ENCODE results near the gene ABLIM2. TPM values are rescaled to one million over a fixed set of nuclear protein-coding genes. Genes with fewer than 3 reads are reported as not detected.

The ABLIM2 gene
- polyA plus RNA-seq, 4 donors, result 1.1 to 12.7 (median 4.4) TPM

DNA sequence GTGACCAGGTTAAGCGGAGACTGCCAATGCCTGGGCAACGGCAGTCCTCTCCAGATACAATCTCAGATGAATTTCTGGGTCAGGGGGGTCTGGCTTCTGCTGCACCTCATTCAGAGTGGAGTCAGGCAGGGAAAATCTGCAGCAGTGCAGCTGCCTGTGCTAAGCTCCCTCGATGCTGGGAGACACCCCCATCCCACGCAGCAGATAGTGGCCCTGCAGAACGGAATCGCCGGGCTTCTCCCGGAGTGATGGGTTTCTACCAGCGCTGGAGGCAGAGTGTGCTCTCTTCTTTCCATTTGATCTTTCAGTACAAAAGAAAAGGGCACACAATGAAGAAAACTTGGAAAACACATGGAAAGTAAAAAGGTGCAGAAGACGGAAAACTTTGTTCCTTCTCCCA, 5.2 kb downstream of the ABLIM2 start:
- FAIRE-seq, result no peak
- no peak for DNase-seq
- Histone ChIP-seq H3K27ac (ENCODE audit: low read depth in 1 of 3, low read length in 2 of 3) (no peak overlapping the region), H3K4me1 (ENCODE audit: control insufficient read depth in 3 of 3, insufficient read depth in 2 of 3, low read depth in 1 of 3, low read length in 2 of 3) (peaks cover 0 to 8% (median 0%) of the 10 kb centered on the region in 3 donors), H3K4me3 (ENCODE audit: low read depth in 1 of 3, low read length in 3 of 3) (no peak overlapping the region), H3K9me3 (ENCODE audit: control insufficient read depth in 2 of 2, insufficient read depth in 1 of 2, low read depth in 1 of 2, low read length in 1 of 2) (no peaks in the 10 kb centered on the region), H3K27me3 (ENCODE audit: control insufficient read depth in 3 of 3, insufficient read depth in 3 of 3, low read length in 3 of 3) (peaks cover 0 to 34% (median 0%) of the 10 kb centered on the region in 3 donors), H3K36me3 (ENCODE audit: control insufficient read depth in 3 of 3, insufficient read depth in 2 of 3, low read depth in 1 of 3, low read length in 3 of 3) (no peaks in the 10 kb centered on the region)
- 85 to 90% (median 86%) methylated on average over 10 of the region's 10 CpGs for WGBS, 3 donors

DNA sequence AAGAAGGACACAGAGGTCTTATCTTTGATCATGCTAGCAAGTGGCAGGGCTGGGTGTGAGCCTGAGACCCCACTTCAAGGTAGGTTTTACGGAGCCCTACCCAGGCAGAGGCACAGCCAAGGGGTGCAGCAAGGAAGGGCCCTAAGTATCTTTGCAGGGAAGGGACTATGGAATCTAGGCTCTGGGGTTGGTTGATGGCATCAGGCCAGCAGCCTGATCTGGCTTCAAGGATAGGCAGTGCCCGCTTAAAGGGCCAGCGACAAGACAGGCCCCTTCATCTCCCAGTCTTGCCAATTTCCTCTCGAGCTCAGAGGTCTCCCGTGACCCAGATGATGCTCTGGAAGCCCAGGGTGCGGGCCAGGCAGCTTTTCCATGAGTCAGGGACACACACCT, 5.8 kb downstream of the ABLIM2 start:
- Histone ChIP-seq H3K9me3 (ENCODE audit: control insufficient read depth in 2 of 2, insufficient read depth in 1 of 2, low read depth in 1 of 2, low read length in 1 of 2) (no peaks in the 10 kb centered on the region), H3K27me3 (ENCODE audit: control insufficient read depth in 3 of 3, insufficient read depth in 3 of 3, low read length in 3 of 3) (peaks cover 0 to 28% (median 0%) of the 10 kb centered on the region in 3 donors), H3K27ac (ENCODE audit: low read depth in 1 of 3, low read length in 2 of 3) (no peak overlapping the region), H3K36me3 (ENCODE audit: control insufficient read depth in 3 of 3, insufficient read depth in 2 of 3, low read depth in 1 of 3, low read length in 3 of 3) (no peaks in the 10 kb centered on the region), H3K4me3 (ENCODE audit: low read depth in 1 of 3, low read length in 3 of 3) (no peak overlapping the region), H3K4me1 (ENCODE audit: control insufficient read depth in 3 of 3, insufficient read depth in 2 of 3, low read depth in 1 of 3, low read length in 2 of 3) (peaks cover 0 to 4% (median 0%) of the 10 kb centered on the region in 3 donors)
- 37 to 70% (median 52%) methylated on average over 6 of the region's 6 CpGs for WGBS, 3 donors
- DNase-seq (no peak), FAIRE-seq (no peak)

DNA sequence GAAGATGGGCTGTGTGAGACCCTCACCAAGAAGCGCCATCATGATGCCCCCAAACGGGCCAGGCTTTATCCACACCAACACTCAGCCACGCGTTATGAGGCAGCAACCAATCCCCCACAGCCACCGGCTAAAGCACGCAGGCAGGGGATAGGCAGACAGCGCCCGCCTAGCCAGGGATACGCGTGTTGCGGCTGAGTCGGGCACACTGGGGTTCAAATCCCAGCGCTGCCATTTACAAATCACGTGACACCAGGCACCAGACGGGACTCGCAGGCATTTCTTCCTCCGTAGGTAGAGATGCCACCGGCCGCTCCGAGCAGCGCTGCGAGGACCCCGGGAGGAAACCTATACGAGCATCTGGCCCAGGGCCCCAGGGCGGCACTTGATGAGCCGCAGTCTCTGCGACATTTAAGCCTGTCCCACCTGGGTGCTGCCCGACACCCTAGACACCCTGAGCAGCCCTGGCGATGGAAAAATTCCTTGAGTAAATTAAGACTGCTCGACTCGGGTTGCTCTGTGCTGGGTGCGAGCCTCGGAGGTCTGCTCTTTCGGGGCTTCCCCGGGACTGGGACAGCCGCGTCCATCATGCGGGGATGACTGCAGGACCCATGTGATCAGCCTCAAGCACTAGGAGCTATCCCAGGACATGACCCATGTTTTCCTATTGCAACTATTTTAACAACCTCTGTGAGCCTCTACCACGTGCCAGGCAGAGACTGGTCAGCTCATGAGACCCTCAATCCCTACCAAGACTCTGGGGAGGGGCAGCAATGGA, 6.3 kb downstream of the ABLIM2 start:
- H3K4me3 ChIP-seq (ENCODE audit: low read depth in 1 of 3, low read length in 3 of 3), result no peak overlapping the region
- H3K27me3 ChIP-seq (ENCODE audit: control insufficient read depth in 3 of 3, insufficient read depth in 3 of 3, low read length in 3 of 3), result peaks cover 0 to 23% (median 0%) of the 10 kb centered on the region in 3 donors
- no peaks in the 10 kb centered on the region for H3K9me3 ChIP-seq (ENCODE audit: control insufficient read depth in 2 of 2, insufficient read depth in 1 of 2, low read depth in 1 of 2, low read length in 1 of 2)
- 89 to 91% (median 89%) methylated on average over 33 to 39 of the region's 39 CpGs for WGBS, 3 donors
- H3K27ac ChIP-seq (ENCODE audit: low read depth in 1 of 3, low read length in 2 of 3), result no peak overlapping the region
- DNase-seq (no peak), FAIRE-seq (no peak)
- H3K4me1 ChIP-seq (ENCODE audit: control insufficient read depth in 3 of 3, insufficient read depth in 2 of 3, low read depth in 1 of 3, low read length in 2 of 3), result no peaks in the 10 kb centered on the region
- no peaks in the 10 kb centered on the region for H3K36me3 ChIP-seq (ENCODE audit: control insufficient read depth in 3 of 3, insufficient read depth in 2 of 3, low read depth in 1 of 3, low read length in 3 of 3)

DNA sequence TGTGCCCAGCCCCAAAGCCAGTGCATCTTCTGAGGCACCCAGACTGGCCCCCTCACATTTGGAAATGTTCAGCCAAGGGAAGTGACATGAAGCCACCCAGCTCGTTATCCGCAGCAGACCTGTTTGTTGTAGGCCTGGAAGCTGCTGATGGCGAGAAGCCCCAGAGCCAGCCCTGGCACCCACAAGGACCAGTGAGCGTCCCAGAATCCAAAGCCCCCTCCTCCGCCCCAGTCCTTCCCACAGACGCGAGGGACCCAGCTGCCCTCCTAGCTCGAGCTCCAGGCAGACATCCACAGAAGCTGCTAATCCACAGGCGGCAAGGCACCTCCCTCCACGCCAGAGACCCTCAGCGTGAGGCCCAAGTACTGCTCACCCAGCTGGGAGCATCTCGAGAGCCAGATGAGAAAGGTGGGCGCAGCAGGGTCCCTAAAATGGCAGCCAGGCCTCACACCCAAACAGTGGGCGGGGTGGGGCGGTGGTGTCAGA, 7.4 kb downstream of the ABLIM2 start:
- Histone ChIP-seq H3K4me1 (ENCODE audit: control insufficient read depth in 3 of 3, insufficient read depth in 2 of 3, low read depth in 1 of 3, low read length in 2 of 3) (no peaks in the 10 kb centered on the region), H3K27me3 (ENCODE audit: control insufficient read depth in 3 of 3, insufficient read depth in 3 of 3, low read length in 3 of 3) (peaks cover 0 to 12% (median 0%) of the 10 kb centered on the region in 3 donors), H3K9me3 (ENCODE audit: control insufficient read depth in 2 of 2, insufficient read depth in 1 of 2, low read depth in 1 of 2, low read length in 1 of 2) (no peaks in the 10 kb centered on the region), H3K4me3 (ENCODE audit: low read depth in 1 of 3, low read length in 3 of 3) (no peak overlapping the region), H3K36me3 (ENCODE audit: control insufficient read depth in 3 of 3, insufficient read depth in 2 of 3, low read depth in 1 of 3, low read length in 3 of 3) (no peaks in the 10 kb centered on the region), H3K27ac (ENCODE audit: low read depth in 1 of 3, low read length in 2 of 3) (no peak overlapping the region)
- DNase-seq, result no peak
- WGBS, 3 donors, result 89 to 96% (median 90%) methylated on average over 15 of the region's 15 CpGs
- FAIRE-seq, result no peak

DNA sequence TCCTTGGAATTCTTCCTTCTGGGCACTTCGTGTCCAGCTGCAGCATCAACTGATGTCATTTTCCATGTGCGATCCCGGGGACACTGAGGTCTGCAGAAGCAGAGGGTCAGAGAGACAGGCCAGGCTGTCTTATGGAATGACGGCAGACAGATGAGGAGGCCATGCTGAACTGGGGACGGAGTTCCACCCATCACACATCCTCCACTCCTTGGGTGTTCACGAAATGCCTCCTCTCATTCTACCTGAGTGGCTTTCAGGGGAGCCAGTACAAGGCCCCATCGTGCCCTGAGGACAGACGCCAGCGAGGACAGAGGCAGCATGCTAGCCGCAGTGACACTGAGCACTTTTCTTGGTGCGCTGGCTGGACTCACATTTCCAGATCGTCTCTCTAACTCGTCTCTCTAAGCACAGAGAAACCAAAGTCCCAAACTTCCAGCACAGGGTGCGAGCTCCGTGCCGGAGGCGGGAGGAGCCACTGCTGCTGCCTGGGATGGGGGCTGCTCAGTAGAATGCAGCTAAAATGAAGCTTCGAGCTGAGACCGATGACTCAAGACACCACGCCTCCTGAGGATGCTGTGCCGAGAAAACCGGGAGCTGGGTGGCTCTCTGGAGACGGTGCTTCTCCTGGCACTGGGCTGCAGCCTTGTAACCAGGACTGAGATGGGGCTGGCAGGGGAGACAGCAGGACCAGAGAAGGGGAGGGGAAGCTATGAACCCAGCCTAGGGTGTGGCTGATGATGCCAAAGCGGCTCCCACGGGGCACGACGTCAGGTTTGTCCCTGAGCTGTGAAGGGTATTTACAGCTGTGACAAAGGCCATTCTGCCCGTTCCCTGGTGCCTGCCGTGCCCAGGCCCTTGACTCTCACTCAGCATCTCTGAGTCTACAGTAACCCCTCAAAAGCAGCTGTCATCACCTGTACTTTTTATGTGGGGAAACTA, 8.2 kb downstream of the ABLIM2 start:
- Histone ChIP-seq H3K27me3 (ENCODE audit: control insufficient read depth in 3 of 3, insufficient read depth in 3 of 3, low read length in 3 of 3) (peaks cover 0 to 15% (median 0%) of the 10 kb centered on the region in 3 donors), H3K9me3 (ENCODE audit: control insufficient read depth in 2 of 2, insufficient read depth in 1 of 2, low read depth in 1 of 2, low read length in 1 of 2) (no peaks in the 10 kb centered on the region), H3K4me3 (ENCODE audit: low read depth in 1 of 3, low read length in 3 of 3) (no peak overlapping the region), H3K36me3 (ENCODE audit: control insufficient read depth in 3 of 3, insufficient read depth in 2 of 3, low read depth in 1 of 3, low read length in 3 of 3) (no peaks in the 10 kb centered on the region), H3K27ac (ENCODE audit: low read depth in 1 of 3, low read length in 2 of 3) (no peak overlapping the region), H3K4me1 (ENCODE audit: control insufficient read depth in 3 of 3, insufficient read depth in 2 of 3, low read depth in 1 of 3, low read length in 2 of 3) (no peaks in the 10 kb centered on the region)
- WGBS, 3 donors, result 63 to 72% (median 70%) methylated on average over 29 of the region's 29 CpGs
- DNase-seq, result no peak
- FAIRE-seq, result no peak

DNA sequence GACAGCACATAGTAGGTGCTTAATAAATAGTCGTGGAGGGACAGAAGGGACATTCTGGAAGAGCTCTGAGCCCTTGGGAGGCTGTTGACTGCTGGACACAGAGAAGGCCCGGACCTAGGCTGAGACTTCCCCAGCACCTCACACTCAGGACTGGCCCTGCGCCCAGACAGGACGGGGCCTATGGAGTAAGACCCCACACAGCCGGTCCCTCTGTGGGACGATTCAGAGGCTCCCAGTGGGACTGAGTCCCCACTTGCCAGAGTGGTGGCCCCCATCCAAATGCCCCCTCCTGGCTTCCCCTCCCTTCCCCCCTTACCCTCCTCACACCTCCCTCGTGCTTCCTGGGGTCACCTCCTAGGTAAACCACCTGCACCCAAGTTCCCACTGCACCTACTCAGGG, 8.9 kb downstream of the ABLIM2 start:
- no peak for FAIRE-seq
- Histone ChIP-seq H3K27me3 (ENCODE audit: control insufficient read depth in 3 of 3, insufficient read depth in 3 of 3, low read length in 3 of 3) (peaks cover 0 to 14% (median under 1%) of the 10 kb centered on the region in 3 donors), H3K27ac (ENCODE audit: low read depth in 1 of 3, low read length in 2 of 3) (no peak overlapping the region), H3K9me3 (ENCODE audit: control insufficient read depth in 2 of 2, insufficient read depth in 1 of 2, low read depth in 1 of 2, low read length in 1 of 2) (no peaks in the 10 kb centered on the region), H3K4me3 (ENCODE audit: low read depth in 1 of 3, low read length in 3 of 3) (no peak overlapping the region), H3K4me1 (ENCODE audit: control insufficient read depth in 3 of 3, insufficient read depth in 2 of 3, low read depth in 1 of 3, low read length in 2 of 3) (no peaks in the 10 kb centered on the region), H3K36me3 (ENCODE audit: control insufficient read depth in 3 of 3, insufficient read depth in 2 of 3, low read depth in 1 of 3, low read length in 3 of 3) (no peaks in the 10 kb centered on the region)
- WGBS, 3 donors, result 78 to 85% (median 80%) methylated on average over 6 to 7 of the region's 7 CpGs
- DNase-seq, result no peak

DNA sequence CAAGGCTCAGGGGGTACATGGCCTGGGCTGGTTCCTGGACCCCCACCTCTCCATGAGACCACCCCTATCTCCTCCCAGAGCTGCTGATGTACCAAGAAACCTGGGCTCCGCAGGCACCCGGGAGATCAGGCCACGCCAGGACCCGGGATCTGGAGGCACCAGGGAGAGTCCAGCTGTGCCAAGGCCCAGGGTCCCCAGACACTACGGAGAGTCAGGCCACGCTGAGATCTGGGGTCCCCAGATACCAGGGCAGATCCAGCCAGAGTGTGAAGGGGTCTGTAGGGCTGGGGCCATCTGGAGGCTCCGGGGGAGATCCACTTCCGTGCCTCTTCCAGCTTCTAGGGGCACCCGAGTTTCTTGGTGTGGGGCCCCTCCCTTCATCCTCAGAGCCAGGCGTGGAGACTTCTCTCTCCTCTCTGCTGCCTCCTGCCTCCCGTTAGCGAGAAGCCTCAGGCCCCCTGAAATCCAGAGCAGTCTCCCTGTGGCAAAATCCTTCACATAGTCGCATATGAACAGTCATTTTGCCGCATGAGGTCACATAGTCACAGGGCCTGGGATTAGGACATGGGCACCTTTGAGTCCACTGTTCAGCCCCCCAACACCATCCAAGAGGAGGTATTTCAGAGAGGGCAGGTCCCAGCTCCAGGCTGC, 9.7 kb downstream of the ABLIM2 start:
- no peaks in the 10 kb centered on the region for H3K36me3 ChIP-seq (ENCODE audit: control insufficient read depth in 3 of 3, insufficient read depth in 2 of 3, low read depth in 1 of 3, low read length in 3 of 3)
- no peak for DNase-seq
- H3K4me3 ChIP-seq (ENCODE audit: low read depth in 1 of 3, low read length in 3 of 3), result no peak overlapping the region
- H3K27me3 ChIP-seq (ENCODE audit: control insufficient read depth in 3 of 3, insufficient read depth in 3 of 3, low read length in 3 of 3), result peaks cover 0 to 21% (median 3%) of the 10 kb centered on the region in 3 donors
- H3K27ac ChIP-seq (ENCODE audit: low read depth in 1 of 3, low read length in 2 of 3), result no peak overlapping the region
- no peaks in the 10 kb centered on the region for H3K4me1 ChIP-seq (ENCODE audit: control insufficient read depth in 3 of 3, insufficient read depth in 2 of 3, low read depth in 1 of 3, low read length in 2 of 3)
- no peak for FAIRE-seq
- 89 to 95% (median 92%) methylated on average over 12 to 14 of the region's 14 CpGs for WGBS, 3 donors
- no peaks in the 10 kb centered on the region for H3K9me3 ChIP-seq (ENCODE audit: control insufficient read depth in 2 of 2, insufficient read depth in 1 of 2, low read depth in 1 of 2, low read length in 1 of 2)

DNA sequence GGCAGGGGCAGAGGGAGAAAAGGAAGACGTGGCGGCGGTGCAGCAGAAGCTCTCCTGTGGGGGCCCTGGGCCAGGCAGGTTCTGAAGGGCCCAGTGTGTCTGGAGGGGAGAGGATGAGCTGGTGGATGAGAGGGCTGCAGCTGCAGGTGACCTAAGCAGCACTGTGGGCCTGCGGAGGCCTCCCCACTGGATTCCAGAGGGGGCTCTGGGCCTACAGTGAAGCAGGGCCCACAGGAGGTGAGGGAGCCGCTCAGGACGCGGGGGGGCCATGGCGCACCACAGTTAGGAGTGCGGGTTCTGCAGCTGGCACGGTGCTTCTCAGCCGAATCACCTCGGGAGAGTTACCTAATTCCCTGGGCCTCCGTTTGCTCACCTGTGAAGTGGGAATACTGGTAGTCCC, 10.5 kb downstream of the ABLIM2 start:
- DNase-seq (no peak), FAIRE-seq (no peak)
- Histone ChIP-seq H3K36me3 (ENCODE audit: control insufficient read depth in 3 of 3, insufficient read depth in 2 of 3, low read depth in 1 of 3, low read length in 3 of 3) (no peaks in the 10 kb centered on the region), H3K27me3 (ENCODE audit: control insufficient read depth in 3 of 3, insufficient read depth in 3 of 3, low read length in 3 of 3) (peaks cover 0 to 25% (median 3%) of the 10 kb centered on the region in 3 donors), H3K4me1 (ENCODE audit: control insufficient read depth in 3 of 3, insufficient read depth in 2 of 3, low read depth in 1 of 3, low read length in 2 of 3) (no peaks in the 10 kb centered on the region), H3K4me3 (ENCODE audit: low read depth in 1 of 3, low read length in 3 of 3) (no peak overlapping the region), H3K27ac (ENCODE audit: low read depth in 1 of 3, low read length in 2 of 3) (no peak overlapping the region), H3K9me3 (ENCODE audit: control insufficient read depth in 2 of 2, insufficient read depth in 1 of 2, low read depth in 1 of 2, low read length in 1 of 2) (no peaks in the 10 kb centered on the region)
- WGBS, 3 donors, result 92 to 95% (median 94%) methylated on average over 13 of the region's 13 CpGs

Data from small intestine (tissue), 7 donors.